Measurements from ENCODE around the gene EN1. TPM values are rescaled to one million over a fixed set of nuclear protein-coding genes. Genes with fewer than 3 reads are reported as not detected.
A peak's percentile ranks its signal among the peaks of the same experiment; 100 is the strongest.

Gene EN1
- total and polyA plus RNA-seq, 2 experiments from 2014 or later: 0.43 to 1.3 TPM

- Histone ChIP-seq H2AFZ (no peak overlapping the region), H3K36me3 (replicated peaks; ENCODE audit: insufficient read depth, low read depth) (no peaks in the 10 kb centered on the region), H3K79me2 (no peaks in the 10 kb centered on the region), H3K27ac (no peak overlapping the region), H3K4me2 (peak overlapping the region; percentile 57), H3K9me2 (replicated peaks; ENCODE audit: insufficient read depth) (no peaks in the 10 kb centered on the region), H3K27me3 (peaks cover 52% of the 10 kb centered on the region), H4K20me1 (ENCODE audit: insufficient read depth, poor library complexity, severe bottlenecking) (no peaks in the 10 kb centered on the region), H3K9me3 (ENCODE audit: low read depth) (no peaks in the 10 kb centered on the region), H3K4me3 (no peak overlapping the region), H3K4me1 (ENCODE audit: insufficient read depth) (peaks cover 3% of the 10 kb centered on the region)
- DNase-seq (ENCODE audit: low spot score): no peak
- TF ChIP-seq, protein P1, sequence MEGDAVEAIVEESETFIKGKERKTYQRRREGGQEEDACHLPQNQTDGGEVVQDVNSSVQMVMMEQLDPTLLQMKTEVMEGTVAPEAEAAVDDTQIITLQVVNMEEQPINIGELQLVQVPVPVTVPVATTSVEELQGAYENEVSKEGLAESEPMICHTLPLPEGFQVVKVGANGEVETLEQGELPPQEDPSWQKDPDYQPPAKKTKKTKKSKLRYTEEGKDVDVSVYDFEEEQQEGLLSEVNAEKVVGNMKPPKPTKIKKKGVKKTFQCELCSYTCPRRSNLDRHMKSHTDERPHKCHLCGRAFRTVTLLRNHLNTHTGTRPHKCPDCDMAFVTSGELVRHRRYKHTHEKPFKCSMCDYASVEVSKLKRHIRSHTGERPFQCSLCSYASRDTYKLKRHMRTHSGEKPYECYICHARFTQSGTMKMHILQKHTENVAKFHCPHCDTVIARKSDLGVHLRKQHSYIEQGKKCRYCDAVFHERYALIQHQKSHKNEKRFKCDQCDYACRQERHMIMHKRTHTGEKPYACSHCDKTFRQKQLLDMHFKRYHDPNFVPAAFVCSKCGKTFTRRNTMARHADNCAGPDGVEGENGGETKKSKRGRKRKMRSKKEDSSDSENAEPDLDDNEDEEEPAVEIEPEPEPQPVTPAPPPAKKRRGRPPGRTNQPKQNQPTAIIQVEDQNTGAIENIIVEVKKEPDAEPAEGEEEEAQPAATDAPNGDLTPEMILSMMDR (IDR thresholded peaks at IDR 0.05; ENCODE audit: poor library complexity): no peak
- no peak for TF ChIP-seq EZH2 (IDR thresholded peaks at IDR 0.05; ENCODE audit: borderline replicate concordance)
- TF ChIP-seq EZH2phosphoT487 (IDR thresholded peaks at IDR 0.05; ENCODE audit: low read depth, severe bottlenecking, unreplicated experiment): no peak
- WGBS (ENCODE audit: low lambda C conversion rate, missing lambda C conversion rate): 41% methylated on average over 16 of the region's 16 CpGs
Observed at GRCh38 chr2:118808429-118808809, 39.0 kb downstream of the EN1 start.

DNA sequence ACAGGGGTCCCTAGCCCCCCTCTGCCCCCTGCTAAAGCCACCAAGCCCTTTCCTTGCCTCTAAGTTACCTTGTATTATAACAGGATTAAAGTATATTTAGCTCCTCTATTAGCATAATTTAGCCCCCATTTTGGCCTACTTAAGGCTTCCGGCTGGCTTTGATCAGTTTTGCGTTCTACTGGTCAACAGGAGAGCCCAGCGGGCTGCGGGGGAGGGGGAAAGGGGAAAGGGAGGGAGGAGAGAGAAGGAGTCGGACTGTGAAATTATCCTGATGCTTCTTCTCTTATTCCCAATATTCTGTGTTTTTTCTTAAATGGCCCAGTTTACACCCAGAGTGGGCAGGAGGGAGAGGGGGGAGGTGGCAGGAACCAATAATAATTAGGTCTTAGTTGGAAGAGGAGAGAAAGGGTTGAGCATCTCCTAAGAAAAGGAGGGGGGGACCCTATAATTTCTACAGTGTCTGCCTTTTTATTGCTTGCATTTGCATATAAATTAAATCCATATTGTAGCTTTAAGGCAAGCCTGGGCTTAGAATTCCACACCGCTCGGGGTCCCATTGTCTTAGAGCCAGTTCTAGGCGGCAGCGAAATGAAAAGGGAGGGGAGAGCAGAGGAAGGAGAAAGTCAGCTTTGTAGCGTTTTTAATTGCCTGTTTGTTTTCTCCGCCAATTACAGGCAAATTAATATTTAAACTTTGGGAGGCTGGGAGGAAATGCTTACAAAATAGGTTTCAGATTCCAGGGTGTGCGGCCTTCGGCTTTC lies 39.6 kb downstream of the EN1 start:
- Histone ChIP-seq H3K36me3 (replicated peaks; ENCODE audit: insufficient read depth, low read depth) (no peaks in the 10 kb centered on the region), H3K4me3 (no peak overlapping the region), H3K27ac (no peak overlapping the region), H2AFZ (no peak overlapping the region), H4K20me1 (ENCODE audit: insufficient read depth, poor library complexity, severe bottlenecking) (no peaks in the 10 kb centered on the region), H3K79me2 (no peaks in the 10 kb centered on the region), H3K9me2 (replicated peaks; ENCODE audit: insufficient read depth) (no peaks in the 10 kb centered on the region), H3K4me1 (ENCODE audit: insufficient read depth) (peaks cover 3% of the 10 kb centered on the region), H3K4me2 (peak overlapping the region; percentile 57), H3K9me3 (ENCODE audit: low read depth) (no peaks in the 10 kb centered on the region), H3K27me3 (peaks cover 47% of the 10 kb centered on the region)
- 59% methylated on average over 13 of the region's 13 CpGs for WGBS (ENCODE audit: low lambda C conversion rate, missing lambda C conversion rate)
- no peak for DNase-seq (ENCODE audit: low spot score)
- TF ChIP-seq, protein P1 (IDR thresholded peaks at IDR 0.05; ENCODE audit: poor library complexity): no peak
- no peak for TF ChIP-seq EZH2 (IDR thresholded peaks at IDR 0.05; ENCODE audit: borderline replicate concordance)
- TF ChIP-seq EZH2phosphoT487 (IDR thresholded peaks at IDR 0.05; ENCODE audit: low read depth, severe bottlenecking, unreplicated experiment): no peak

DNA sequence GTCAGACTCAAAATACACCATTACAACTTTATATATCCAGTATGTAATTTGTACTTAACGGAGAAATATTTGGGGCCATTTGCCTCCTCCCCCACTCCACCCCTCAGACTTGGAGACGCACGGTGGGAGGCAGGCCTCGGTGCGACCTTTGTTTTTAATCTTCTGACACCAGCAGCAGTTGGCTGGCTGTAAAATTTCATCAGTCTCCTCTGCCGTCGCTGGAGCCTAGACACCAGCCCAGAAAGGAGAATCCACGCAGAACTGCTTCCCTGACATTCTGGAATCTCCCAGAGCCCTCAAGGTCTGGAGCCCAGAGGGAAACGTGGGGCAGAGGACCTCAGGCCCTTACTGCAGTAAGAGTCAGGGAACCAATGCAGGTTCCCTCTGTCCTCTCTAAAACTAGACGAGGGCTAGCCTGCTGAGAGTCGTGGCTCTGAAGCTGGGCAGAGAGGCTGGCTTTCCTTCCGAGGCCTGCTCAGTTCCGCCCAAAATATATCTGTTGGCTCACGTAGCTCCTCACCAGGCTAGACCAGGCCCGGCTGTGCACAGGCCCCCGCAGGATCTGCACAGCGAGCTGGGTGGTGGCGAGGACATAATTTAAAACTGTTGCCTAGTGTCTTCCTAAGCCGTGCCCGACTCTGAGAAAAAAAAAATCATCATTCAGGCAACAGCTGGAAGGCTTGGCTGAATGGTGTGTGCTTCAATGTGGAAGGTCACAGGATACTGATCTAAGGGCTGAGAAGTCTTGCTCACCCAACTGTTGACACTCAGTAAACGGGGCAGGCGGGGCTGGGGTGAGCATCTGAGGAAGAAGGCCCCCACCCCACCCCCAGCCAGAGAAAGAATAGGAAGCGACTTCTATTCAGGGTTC lies 40.4 kb downstream of the EN1 start:
- TF ChIP-seq EZH2 (IDR thresholded peaks at IDR 0.05; ENCODE audit: borderline replicate concordance) (no peak), EZH2phosphoT487 (IDR thresholded peaks at IDR 0.05; ENCODE audit: low read depth, severe bottlenecking, unreplicated experiment) (no peak)
- 54% methylated on average over 23 of the region's 23 CpGs for WGBS (ENCODE audit: low lambda C conversion rate, missing lambda C conversion rate)
- DNase-seq (ENCODE audit: low spot score): no peak
- Histone ChIP-seq H4K20me1 (ENCODE audit: insufficient read depth, poor library complexity, severe bottlenecking) (no peaks in the 10 kb centered on the region), H3K4me2 (no peak overlapping the region), H3K9me2 (replicated peaks; ENCODE audit: insufficient read depth) (no peaks in the 10 kb centered on the region), H2AFZ (no peak overlapping the region), H3K9me3 (ENCODE audit: low read depth) (no peaks in the 10 kb centered on the region), H3K4me3 (no peak overlapping the region), H3K36me3 (replicated peaks; ENCODE audit: insufficient read depth, low read depth) (no peaks in the 10 kb centered on the region), H3K79me2 (no peaks in the 10 kb centered on the region), H3K27ac (no peak overlapping the region), H3K4me1 (ENCODE audit: insufficient read depth) (peaks cover 3% of the 10 kb centered on the region), H3K27me3 (peaks cover 38% of the 10 kb centered on the region)

Measured in hepatocyte (in vitro differentiated cells).